ENCODE measurements around the gene FLT4.

DNA sequence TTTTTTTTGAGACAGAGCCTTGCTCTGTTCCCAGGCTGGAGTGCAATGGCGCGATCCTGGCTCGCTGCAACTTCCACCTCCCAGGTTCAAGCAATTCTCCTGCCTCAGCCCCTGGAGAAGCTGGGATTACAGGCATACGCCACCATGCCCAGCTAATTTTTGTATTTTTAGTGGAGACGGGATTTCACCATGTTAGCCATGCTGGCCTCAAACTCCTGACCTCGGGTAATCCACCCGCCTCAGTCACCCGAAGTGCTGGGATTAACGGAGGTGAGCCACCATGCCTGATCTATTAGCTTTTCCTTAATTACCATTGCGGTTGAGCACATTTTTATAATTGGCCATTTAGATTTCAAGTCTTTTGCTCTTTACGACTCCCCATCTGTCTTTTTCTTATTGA is 2.9 kb upstream of the FLT4 start:
- TF ChIP-seq, protein P1, sequence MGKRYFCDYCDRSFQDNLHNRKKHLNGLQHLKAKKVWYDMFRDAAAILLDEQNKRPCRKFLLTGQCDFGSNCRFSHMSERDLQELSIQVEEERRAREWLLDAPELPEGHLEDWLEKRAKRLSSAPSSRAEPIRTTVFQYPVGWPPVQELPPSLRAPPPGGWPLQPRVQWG (CRISPR knock-in tag; IDR thresholded peaks at IDR 0.05; ENCODE audit: borderline replicate concordance, low read depth) = no peak
- TF ChIP-seq, protein P2, sequence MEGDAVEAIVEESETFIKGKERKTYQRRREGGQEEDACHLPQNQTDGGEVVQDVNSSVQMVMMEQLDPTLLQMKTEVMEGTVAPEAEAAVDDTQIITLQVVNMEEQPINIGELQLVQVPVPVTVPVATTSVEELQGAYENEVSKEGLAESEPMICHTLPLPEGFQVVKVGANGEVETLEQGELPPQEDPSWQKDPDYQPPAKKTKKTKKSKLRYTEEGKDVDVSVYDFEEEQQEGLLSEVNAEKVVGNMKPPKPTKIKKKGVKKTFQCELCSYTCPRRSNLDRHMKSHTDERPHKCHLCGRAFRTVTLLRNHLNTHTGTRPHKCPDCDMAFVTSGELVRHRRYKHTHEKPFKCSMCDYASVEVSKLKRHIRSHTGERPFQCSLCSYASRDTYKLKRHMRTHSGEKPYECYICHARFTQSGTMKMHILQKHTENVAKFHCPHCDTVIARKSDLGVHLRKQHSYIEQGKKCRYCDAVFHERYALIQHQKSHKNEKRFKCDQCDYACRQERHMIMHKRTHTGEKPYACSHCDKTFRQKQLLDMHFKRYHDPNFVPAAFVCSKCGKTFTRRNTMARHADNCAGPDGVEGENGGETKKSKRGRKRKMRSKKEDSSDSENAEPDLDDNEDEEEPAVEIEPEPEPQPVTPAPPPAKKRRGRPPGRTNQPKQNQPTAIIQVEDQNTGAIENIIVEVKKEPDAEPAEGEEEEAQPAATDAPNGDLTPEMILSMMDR (CRISPR knock-in tag; IDR thresholded peaks at IDR 0.05) = no peak
- TF ChIP-seq ZNF296 (CRISPR knock-in tag; conservative IDR thresholded peaks at IDR 0.05) = no peak
- TF ChIP-seq, protein P3, sequence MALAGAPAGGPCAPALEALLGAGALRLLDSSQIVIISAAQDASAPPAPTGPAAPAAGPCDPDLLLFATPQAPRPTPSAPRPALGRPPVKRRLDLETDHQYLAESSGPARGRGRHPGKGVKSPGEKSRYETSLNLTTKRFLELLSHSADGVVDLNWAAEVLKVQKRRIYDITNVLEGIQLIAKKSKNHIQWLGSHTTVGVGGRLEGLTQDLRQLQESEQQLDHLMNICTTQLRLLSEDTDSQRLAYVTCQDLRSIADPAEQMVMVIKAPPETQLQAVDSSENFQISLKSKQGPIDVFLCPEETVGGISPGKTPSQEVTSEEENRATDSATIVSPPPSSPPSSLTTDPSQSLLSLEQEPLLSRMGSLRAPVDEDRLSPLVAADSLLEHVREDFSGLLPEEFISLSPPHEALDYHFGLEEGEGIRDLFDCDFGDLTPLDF (CRISPR knock-in tag; IDR thresholded peaks at IDR 0.05) = no peak
- no peak for TF ChIP-seq ZZZ3 (CRISPR knock-in tag; IDR thresholded peaks at IDR 0.05; ENCODE audit: borderline replicate concordance)
- TF ChIP-seq, protein P4, sequence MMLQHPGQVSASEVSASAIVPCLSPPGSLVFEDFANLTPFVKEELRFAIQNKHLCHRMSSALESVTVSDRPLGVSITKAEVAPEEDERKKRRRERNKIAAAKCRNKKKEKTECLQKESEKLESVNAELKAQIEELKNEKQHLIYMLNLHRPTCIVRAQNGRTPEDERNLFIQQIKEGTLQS (CRISPR knock-in tag; IDR thresholded peaks at IDR 0.05) = no peak
- no peak for TF ChIP-seq GABPA (IDR thresholded peaks at IDR 0.05; ENCODE audit: low read depth, low read length)
- no peak for TF ChIP-seq GABPA (CRISPR knock-in tag; IDR thresholded peaks at IDR 0.05; ENCODE audit: low read depth)
- TF ChIP-seq NR2C2 (CRISPR knock-in tag; IDR thresholded peaks at IDR 0.05; ENCODE audit: borderline replicate concordance) = no peak
- TF ChIP-seq ZNF292 (CRISPR knock-in tag; IDR thresholded peaks at IDR 0.05; ENCODE audit: borderline replicate concordance, low read depth) = no peak
- TF ChIP-seq ZNF207 (IDR thresholded peaks at IDR 0.05; ENCODE audit: borderline replicate concordance) = no peak
- no peak for TF ChIP-seq SNAPC5 (CRISPR knock-in tag; IDR thresholded peaks at IDR 0.05; ENCODE audit: borderline replicate concordance)
